ENCODE results near the gene ANKRD33B.

GRCh38 chr5:10645671-10646070 lies 81.8 kb downstream of the ANKRD33B start:
- no peak for TF ChIP-seq CTCF (IDR thresholded peaks at IDR 0.05)
- no peak for TF ChIP-seq POLR2A (IDR thresholded peaks at IDR 0.05)

Data from esophagus squamous epithelium (tissue), 4 donors.